ENCODE results near the gene SACS. TPM values are rescaled to one million over a fixed set of nuclear protein-coding genes. Genes with fewer than 3 reads are reported as not detected.

Gene SACS
- 97.0 and 116 TPM in 2 replicates for total RNA-seq

GRCh38 chr13:23433171-23434153 is at the start of gene SACS:
SACS (minus strand) TSS chr13:23433702; CDS start chr13:23411239, 22,463 bp downstream.

Other genes with a start within 250 kb of the SACS start
- gene TNFRSF19, start 136.7 kb upstream of the SACS start, total RNA-seq, result 3.1 and 6.2 TPM in 2 replicates

Measured in regular cardiac myocyte (primary cell).